GM18498 (cell line): Measurements from ENCODE around the gene PEX16.

ENCODE experiments used
- ATAC-seq: cut with Tn5 transposase; IDR thresholded peaks from one replicate; pipeline ENCODE4 v1.9.1; 2021; ENCODE audit warnings: mild to moderate bottlenecking, moderate library complexity; ENCODE audit not compliant: unreplicated experiment

The PEX16 gene

GRCh38 chr11:45900175-45900800 lies 17.4 kb downstream of the PEX16 start:
- peak; percentile 17 for ATAC-seq

DNA sequence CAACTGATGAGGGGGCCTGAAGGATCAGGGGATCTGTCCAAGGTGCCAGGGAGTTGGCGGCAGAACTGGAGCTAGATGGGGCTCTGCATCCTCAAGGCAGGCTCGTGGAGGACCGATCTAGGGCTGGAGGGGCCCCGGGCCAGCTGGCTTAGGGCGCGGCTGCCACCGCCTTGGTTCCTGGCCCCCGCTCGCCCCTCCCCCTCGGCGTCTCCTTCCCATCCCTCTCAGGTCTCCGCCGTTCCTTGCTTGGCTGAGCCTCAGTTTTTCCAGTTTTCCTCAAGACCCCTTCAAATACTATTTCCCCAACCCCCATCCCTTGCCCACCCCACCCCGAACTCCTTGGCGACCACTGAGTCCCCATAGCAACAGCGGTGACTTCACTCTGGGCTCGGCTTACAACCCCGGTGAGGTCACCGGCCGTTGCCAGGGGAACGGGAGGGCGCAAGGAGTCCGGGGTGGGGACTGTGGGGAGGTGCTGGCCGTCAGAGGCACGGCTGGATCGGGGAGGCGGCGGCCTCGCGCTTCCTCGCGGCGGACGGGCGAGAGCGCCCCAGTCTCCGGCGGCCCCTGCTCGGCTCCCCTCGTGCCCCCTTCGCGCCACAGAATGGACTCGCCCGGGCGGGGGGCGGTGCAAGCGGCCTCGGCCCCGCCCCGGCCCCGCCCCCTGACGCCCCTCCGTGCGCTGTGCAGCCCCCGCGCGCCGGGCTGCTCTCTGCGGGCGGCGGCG lies 18.1 kb downstream of the PEX16 start:
- ATAC-seq: peak; percentile 55

- ATAC-seq: no peak
These were observed 18.6 kb downstream of the PEX16 start for GRCh38 chr11:45899086-45899447.

- no peak for ATAC-seq
These were observed 20.1 kb downstream of the PEX16 start for GRCh38 chr11:45897556-45897955.

- no peak for ATAC-seq
These were observed 21.2 kb downstream of the PEX16 start for GRCh38 chr11:45896422-45896984.

DNA sequence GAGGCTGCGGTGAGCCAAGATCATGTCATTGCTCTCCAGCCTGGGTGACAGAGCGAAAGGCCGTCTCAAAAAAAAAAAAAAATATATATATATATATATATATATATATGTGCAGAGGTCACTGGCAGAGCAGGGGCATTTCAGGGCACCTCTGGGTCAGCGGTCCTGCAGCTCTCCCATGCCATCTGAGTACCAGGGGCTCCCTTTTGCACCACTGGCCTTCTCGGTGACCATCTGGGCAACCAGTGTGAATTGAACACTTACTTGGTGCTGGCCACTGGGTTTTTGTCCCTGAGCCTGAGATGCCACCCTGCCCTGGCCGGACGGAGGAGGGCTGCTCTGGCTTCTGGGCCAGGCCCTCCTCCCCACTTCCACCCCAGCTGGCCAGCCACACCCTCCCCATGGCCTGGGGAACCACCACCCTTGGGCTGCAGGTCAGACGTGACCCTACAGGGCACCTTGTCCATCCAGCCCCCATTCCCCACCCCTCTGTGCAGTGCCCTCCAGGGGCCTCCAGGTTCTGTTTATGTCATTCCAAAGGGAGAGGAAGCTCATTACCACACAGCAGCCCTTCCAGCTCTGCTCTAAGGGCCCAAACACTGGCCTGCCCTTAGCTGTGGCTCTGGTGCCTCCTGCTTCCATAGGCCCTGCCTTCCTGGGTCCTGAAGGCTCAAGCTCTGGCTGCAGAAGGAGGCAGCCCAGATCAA lies 22.0 kb downstream of the PEX16 start:
- ATAC-seq: no peak

DNA sequence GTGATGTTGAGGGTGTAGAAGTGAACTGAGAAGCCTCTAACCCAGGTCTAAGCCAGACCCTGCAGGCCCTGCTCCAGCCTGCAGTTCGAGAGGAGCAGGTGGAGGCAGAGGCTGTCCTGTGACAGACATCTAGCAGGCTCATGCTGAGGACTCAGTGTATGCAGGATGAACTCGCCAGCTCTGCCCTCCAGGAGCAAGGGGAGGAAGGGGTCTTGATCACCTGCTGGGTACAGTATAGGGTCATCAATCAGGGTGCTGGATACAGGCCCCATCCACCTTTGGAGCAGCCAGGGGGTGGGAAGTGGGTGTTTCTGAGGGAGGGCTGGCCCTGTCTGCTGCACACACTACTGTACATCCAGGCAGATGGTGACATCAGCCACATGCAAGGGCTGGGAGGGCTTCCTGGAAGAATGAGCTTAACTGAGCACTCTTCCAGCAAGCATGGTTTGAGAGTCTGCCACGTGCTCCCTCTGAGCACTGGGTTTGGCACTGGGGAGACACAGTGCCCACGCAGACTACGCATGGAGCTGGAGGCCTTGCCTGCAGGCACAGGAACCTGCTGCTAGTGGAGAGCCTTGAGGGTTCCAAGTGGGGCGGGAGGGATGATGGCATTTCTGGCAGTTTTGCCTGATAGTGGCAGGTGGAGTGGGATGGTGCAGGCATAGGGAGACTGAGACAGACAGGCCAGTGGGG lies 23.0 kb downstream of the PEX16 start:
- ATAC-seq: no peak

DNA sequence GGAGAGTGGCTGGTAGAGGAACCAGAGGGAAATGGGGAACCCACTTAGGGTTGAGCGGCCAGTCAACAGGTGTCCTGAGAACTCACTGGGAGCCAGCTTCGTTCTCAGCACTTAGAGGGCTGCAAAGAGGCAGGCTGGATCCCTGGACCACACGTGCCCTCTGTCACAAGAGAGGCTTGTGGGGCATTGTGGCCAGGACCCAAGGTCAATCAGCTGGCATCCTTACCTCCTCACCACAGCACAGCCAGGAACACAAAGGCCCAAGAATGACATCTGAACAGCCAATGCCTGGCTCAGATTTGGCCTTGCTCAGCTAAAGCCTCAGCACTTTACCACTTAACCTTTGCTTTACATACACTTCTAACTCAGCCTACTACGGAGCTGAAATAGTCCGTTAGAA lies 24.8 kb downstream of the PEX16 start:
- ATAC-seq: no peak

GRCh38 chr11:45890886-45891550 lies 26.7 kb downstream of the PEX16 start:
- no peak for ATAC-seq

- ATAC-seq: no peak
These were observed 27.7 kb downstream of the PEX16 start for GRCh38 chr11:45889966-45890365.

DNA sequence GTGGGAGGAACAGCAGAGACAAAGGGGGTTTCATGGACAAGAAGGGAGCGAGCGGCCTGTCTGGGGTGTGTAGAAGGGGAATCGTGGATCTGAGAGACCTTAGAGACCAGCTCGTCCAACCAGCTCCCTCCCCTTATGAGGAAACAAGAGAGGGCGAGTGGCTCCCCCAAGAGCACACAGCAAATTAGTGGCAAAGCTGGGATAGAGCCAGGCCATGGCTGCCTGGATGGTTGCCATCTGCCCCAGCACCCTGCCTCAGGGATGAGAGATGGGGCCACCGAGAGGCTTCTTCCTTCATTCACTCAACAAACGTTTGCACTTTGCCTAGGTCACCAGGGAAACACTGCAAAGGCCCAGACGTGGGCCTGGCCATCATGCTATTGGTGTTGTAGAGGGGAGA lies 28.1 kb downstream of the PEX16 start:
- ATAC-seq: no peak

DNA sequence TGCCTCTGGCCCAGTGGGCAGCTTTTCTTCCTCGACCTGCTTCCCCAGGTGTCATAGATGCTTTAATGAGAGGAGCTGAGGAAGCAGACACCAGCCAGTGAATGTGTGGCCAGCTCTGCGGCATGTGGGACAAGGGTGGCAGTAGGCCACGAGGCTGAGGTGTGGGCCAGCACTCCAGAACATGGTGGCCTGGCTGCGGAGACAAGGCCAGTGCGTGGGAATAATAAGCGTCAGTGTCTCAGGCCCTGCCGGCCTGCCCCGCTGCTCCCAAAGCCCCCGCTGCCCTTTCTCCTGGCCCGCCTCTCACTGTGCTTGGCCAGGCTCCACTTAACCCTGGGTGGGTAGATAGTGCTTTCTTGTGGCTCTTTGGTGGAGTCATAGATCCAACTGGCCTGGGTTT lies 30.1 kb downstream of the PEX16 start:
- no peak for ATAC-seq

DNA sequence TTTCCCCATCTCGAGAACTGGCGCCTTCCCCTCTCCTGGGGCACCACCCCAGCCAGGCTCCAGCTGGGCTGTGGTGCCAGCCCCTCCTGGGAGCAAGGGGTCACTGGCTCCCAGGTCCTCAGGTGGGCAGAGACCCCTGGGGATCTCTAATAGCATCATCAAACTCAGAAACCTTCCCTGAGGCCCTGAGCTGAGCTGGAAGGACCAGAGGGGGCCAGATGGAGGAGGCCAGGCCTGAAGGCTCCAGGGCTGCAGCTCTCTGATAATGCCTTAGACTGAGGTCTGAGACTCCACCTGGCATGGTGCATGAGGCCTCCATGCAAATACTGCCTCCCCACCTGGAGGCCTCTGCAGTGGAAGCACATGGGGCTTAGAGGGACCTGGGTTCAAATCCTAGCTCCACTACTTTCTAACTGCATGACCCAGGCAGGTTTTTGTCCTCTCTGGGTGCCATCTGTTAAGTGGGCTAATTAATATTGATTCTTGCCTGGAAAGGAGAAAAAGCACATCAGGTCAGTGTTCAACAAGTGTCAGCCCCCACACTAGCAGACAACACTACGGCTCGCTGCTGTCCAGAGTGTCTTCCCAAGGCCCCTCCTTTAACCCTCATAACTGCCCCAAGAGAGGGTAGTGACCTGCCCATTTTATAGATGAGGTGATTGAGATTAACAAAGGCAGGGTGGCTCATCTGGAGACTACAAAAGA lies 30.7 kb downstream of the PEX16 start:
- ATAC-seq: no peak

GRCh38 chr11:45885921-45886721 lies 31.6 kb downstream of the PEX16 start:
- no peak for ATAC-seq

GRCh38 chr11:45885274-45885920 lies 32.3 kb downstream of the PEX16 start, which contains the start of gene MAPK8IP1:
MAPK8IP1 (plus strand) TSS chr11:45885651; CDS start chr11:45885821, 170 bp downstream.
- ATAC-seq: peak; percentile 75

GRCh38 chr11:45884596-45885185 lies 33.0 kb downstream of the PEX16 start:
- no peak for ATAC-seq

DNA sequence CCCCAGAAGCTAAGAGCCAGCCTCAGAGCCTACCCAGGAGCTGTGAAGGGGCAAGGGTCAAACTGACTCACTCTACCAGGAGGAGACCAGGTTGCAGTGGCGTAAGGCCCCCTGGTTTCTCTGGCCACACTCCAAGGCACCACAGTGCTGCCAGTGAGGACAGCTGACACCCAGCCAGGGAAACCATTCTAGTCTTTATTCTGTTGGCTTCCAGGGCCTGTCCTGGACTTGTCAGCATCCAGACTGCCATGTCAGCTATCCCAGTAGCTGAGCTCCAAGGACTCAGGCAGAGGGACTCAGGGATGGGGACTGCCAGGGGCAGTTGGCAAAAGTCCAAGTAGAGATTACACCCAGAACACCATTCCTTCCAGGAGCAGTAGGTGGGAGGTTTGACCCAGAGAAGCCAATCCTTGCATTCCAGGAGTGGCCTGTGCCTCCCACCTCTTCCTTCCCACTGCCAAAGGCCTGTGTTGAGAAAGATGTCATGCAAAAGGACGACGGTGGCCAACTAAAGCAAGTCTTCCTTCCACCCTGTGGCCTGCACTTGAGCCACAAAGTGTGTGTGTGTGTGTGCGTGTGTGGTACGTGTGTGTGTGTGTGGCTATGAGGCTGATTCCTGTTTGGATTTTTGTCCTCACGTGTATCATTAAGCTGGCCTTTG lies 35.8 kb downstream of the PEX16 start:
- no peak for ATAC-seq
